Hematopoietic multipotent progenitor cell treated with erythropoietin and hydrocortisone succinate and interleukin-3 and kit ligand, for 17 days (in vitro differentiated cells): Measurements from ENCODE around the gene GNAL.
A peak's percentile ranks its signal among the peaks of the same experiment; 100 is the strongest.
"Not testable (repeated sequence)": the region's sequence is repeated elsewhere in the genome, so short reads cannot be mapped to it uniquely, and the experiment has no call there.

Source experiments
- DNase-seq: peaks from one replicate; pipeline ENCODE4 v3.0.0-alpha.2; 2015; ENCODE audit warnings: low spot score

Gene GNAL

DNA sequence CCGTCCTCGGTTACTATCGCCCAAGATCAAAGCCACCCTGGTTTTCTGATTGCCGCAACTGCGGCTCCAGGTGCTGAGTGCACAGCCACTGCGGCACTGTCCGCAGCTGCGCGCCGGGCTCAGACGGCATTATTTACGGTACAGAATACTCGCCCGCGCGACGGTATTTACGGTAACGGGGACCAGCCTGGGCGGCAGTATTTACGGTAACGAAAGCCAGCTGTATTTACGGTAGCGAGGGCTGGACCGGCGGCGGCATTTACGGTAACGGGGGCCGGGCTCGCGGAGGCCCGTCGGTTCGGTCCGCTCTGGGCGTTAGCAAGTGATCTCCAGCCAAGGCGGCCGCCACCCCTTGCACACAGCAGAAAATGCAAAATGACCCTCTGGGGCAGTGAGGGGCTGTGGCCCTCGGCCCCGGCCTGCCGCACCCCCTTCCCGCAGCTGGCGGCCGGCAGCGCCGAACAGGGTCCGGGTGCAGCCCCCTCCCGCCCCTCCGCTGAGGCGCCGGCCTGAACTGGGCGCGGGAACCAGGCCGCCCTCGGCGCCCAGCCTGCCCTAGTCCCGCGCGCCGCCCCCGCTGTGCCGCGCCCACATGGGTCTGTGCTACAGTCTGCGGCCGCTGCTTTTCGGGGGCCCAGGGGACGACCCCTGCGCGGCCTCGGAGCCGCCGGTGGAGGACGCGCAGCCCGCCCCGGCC lies at the start of gene GNAL:
Gene GNAL, plus strand, starts transcription at position 293 of the 697 bp plus-strand sequence. Its CDS starts 300 bp downstream, at position 593.
- DNase-seq = no peak

DNA sequence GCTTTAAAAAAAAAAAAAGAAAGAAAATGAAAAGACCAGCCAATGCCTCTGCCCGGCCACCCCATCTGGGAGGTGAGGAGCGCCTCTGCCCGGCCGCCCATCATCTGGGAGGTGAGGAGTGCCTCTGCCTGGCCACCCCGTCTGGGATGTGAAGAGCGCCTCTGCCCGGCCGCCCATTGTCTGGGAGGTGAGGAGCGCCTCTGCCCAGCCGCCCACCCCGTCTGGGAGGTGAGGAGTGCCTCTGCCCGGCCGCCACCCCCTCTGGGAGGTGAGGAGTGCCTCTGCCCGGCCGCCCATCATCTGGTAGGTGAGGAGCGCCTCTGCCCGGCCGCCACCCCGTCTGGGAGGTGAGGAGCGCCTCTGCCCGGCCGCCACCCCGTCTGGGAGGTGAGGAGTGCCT lies 41.8 kb upstream of the GNAL start:
- not testable (repeated sequence) for DNase-seq

DNA sequence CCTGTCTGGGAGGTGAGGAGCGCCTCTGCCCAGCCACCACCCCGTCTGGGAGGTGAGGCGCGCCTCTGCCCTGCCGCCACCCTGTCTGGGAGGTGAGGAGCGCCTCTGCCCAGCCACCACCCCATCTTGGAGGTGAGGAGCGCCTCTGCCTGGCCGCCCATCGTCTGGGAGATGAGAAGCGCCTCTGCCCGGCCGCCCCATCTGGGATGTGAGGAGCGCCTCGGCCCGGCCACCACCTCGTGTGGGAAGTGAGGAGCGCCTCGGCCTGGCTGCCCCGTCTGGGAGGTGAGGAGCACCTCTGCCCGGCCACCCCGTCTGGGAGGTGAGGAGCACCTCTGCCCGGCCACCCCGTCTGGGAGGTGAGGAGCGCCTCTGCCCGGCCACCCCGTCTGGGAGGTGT lies 41.3 kb upstream of the GNAL start:
- not testable (repeated sequence) for DNase-seq

DNA sequence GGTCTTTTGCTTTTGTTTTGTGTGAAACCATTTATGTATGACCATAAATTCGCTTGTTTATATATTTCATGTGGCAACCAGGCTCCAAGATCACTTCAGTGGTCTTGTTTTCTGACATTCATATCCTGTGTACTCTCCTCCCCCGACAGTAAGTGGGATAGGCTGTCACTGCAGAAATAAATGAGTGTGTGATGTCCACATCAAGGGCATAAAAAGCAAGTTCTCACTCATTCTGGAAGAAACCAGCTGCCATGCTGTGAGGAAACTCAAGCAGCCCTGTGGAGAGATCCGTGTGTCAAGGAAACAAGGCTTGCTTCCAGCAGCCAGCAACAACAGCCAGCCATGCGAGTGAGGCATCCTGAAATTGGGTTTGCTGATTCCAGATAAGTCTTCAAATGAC lies 39.2 kb upstream of the GNAL start:
- DNase-seq = no peak

DNA sequence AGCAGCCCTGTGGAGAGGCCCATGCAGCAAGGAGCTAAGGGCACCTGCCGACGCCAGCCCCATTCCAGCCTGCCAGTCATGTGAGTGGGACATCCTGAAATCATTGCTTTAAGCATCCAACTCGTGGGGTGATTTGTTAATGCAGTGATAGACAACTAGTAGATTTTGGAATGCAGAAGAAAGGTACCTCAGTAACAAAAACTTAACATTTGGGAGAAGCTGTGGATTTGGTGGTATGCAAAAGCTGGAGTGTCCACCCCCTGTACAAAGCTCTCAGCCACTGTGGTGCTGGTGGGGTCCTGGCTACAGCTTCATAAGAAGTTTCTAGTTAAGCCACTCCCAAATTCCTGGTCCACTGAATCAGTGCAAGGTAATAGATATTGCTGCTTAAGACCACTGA lies 37.2 kb upstream of the GNAL start:
- no peak for DNase-seq

DNA sequence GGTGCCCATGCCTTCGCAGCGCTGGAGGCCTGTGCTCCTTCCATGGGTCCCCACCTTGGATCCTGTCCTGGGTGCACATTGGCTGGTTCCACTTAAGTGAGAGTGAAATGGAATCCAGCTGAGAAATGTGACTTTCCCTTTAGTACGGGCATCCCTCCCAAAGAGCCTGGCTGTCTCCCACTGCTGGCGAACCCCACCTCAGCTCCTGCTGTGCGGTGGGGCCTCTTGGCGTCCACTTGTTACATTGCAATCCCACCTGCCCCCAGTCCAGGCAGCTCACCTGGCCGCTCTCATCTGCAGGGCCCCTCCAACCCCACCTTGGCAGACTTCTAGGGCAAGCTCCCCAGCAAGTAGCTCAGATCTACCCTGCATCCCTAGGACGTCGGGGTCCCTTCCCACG lies 35.5 kb upstream of the GNAL start:
- no peak for DNase-seq

DNA sequence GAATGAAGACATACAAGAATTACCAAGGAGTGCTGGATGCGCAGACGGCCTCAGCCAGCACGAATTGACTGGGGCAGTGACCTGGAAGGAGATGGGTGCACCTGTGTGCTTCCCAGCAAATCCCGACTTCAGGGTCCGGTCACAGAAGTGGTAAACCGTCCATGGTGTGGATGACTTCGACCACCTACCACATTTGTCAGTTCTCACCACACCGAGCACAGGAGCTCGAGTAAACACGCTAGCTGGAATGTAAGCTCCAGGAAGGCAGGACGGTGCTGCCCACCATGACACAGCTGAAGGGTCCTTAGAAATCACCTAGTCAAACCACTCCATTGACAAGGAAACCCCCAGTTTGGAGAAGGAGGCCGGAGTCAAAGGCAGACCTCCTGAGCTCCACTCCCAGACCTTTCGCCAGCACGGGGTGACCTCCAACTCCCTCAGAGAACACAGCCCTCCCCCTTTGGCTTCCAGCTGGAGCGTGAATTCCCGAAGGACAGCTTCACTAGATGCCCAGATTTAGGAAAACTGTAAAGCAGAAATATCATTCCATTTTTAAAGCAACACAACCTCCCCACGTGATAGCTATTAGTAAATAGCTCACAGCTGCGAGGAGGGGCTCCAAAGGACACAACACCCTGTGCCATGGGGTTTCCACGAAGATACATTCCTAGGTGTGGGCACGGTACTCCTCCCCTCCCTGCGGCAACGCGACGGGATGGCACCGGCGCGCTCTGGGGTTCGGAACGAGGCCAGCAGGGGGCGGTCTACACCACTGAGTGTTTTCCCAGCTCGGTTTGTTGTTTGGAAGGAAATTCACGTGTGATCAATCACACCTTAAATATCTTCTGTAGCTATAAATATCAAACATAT lies 34.1 kb upstream of the GNAL start:
- peak; percentile 15 for DNase-seq

DNA sequence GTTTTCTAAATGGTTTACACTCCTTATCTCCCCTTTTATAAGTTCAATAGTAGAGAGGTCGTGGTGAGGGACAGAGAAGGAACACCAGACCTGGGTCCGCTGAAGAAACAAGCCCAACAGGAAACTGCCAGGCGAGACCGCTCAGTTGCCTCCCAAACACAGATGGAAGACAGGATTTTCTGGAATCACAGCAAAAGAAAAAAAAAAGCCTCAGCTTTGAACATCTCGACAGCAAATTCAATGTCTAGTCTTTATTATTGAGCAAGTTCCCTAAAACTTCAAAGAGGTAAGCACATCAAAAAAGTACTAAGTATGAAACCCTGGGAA lies 33.5 kb upstream of the GNAL start:
- no peak for DNase-seq

DNA sequence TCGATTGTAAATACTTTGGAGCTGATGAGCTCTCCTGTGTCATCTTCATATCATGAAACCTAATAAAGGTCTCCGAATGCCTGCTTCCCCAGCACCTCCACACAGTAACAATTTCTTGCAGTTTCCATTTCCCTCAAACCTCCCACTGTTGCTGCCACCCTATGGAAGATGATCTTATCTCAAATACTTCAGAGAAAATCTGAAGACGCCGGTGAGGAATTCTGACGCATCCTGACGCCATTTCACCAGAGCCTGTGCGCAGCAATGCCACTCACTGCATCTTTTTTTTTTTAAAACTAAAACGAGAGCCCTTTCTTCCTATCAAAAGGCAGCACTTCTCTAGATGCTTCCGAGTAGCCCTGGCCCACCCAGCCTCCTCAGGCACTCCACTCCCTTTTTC lies 31.9 kb upstream of the GNAL start:
- DNase-seq = no peak

DNA sequence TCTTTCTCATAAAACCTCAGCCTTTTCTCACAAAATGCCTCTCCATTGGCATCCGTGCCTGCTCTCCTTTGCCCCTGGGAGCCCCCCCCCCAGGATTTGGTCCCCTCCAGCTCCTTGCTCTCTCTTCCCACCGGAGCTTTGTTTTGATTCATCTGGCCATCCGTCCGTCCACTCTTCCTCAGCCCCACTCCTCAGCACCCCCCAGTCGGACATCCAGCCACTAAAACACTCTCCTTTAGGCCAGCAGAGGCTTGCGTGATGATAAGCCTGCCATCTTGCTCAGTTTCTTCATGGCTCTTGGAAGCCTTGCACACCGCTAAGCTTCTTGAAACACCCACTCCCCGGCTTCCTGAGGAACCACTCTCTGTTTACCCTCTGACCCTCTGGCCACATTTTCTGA lies 31.5 kb upstream of the GNAL start:
- no peak for DNase-seq

DNA sequence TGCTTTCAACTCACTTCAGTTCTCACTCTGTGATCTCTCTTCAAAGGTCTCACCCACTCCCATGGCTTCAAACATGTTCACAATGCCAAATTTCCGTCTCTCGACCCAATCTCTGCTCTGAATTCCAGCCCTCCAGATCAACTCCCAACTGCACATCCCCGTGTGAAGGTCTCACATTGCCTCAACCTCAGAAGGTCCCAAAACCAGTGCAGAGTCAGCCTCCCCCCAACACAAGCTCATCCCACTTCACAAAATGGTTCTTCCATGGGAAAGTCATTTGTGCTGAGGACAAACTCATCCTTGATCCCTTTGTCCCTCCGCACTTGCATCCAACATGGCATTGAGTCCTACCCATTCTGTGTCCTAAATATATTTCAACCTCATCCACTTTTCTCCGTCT lies 31.0 kb upstream of the GNAL start:
- no peak for DNase-seq

DNA sequence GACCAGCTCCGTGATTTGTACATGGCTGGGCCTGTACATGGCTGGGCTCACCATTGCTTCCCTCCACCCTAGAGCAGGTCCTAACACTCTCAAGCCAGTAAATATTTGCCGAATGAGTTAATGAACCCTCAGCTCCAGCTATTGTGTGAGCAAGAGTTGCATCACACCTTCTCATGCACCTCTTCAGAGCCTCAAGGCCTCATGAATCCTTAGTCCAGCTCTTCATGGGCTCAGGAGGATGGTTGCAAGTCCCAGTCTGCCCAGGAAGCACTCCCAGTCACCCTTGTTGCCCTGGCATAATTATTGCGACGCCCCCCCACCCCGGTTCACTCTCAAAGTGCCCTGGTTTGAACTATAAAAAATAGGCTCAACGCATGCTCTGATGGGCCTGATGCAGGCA lies 30.1 kb upstream of the GNAL start:
- no peak for DNase-seq

DNA sequence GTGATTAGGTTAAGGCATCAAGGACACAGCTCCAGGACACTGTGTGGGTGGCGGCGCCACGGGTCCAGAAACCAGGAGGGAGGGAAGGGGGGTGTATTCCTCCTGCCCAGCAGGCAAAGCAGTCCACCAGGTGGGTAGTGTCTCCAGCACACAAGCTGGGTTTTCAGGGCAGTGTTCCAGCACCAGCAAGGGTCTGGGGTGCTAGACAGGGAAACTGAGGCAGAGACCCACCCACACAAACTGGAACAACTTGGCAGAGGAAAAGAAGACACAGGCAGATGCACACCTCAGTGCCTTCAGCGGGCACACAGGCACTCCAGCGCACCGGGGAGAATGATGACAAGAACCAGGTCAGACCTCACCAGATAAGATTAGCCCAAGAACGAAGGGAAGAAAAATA lies 28.4 kb upstream of the GNAL start:
- DNase-seq = no peak

DNA sequence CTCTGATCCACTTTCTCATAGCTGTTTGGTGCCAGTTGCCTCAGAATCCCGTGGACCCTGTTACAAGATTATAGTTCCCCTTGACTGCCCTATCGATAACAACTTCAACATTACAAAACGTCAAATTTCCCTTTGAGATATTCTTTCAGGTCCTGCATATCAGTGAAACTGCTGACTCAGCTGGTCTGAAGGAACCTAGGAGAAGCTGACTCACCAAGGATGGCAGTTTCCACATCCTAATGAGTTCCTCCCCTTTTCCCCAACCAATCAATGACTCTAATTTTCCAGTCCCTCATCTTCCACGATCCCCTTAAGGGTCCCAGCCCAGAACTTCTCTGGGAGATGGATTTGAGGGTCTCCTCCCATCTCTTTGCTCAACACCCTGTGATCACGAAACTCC lies 27.6 kb upstream of the GNAL start:
- DNase-seq = no peak

DNA sequence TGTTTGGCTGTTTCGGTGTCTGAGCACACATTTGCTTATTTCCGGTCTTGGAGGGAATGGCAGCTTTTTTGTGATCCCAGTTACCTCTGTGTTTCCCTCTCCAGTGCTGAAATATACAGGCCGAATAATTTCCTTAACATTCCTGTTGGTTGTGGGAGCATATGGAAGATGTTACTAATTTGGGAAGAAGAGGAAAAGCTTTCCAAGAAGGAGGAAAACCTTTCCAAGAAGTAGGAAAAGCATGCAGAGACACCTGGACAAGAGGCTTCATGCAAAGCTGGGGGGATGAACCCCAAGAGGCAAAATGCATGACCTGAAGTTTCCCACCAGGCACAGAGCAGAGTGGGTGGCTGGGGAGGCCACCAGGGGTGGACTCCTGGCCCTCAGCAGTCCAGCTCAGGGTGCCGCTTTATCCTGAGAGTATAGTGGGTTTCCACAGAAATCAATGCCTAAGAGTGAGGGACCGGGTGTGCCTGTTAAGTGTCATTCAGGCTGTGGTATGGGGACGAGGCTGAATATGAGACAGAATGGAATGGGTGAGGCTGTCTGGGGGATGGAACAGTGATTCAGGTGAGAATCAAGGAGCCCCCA lies 25.5 kb upstream of the GNAL start:
- no peak for DNase-seq

DNA sequence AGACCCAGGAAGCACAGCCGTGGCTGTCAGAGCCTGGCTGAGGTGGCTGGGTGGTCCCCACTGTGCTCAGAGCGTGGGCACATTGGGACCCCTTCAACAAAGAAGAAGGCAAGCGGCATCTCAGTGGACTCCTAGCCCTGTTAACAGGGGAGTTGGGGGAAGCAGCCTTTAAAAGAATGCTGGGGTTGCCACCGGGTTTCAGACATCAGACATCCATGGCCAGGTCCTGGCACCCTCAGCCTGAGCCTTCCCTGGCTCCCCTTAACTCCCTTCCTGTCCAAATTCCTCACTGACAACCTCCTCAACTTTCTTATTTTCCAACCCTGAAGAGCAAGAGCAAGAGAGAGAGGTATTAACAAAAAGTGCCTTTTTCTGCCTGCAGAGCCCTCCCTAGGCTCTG lies 24.8 kb upstream of the GNAL start:
- DNase-seq = no peak

DNA sequence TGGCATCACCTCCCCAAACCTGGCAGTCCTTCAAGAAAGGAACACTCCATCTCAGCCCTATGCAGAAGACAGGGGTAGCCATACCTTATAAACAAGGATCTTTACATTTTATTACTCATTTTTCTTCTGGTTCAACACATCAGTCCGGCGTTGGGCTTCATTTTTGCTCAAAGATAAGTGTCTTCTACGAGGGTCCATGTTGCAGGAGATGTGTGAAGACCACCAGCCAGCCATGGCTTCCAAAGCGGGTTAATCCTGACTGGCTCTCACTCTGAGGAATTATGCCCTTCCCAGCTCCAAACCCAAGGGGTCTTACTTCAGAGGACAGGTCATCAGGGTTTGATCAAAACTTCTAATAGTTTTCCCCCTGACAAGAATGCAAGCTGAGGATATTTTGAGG lies 23.9 kb upstream of the GNAL start:
- no peak for DNase-seq

DNA sequence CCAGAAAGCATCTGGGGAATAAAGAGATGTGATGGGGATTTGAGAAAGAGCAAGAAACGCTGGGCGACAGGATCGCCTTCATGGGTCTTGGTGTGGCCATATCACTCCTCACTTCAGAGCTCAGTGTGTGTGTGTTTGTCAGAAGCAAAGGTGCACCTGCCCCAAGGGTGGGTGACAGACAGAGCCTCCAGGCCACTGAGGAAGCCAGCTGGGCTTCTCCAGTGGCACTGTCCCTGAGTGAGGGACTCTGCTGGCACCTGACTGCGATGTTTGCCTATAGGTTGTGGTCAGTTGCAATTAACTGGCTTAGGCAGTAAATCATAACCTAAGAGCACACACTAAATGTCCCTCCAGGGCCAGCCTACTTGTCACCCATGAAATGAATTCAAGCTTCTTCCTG lies 23.5 kb upstream of the GNAL start:
- no peak for DNase-seq

DNA sequence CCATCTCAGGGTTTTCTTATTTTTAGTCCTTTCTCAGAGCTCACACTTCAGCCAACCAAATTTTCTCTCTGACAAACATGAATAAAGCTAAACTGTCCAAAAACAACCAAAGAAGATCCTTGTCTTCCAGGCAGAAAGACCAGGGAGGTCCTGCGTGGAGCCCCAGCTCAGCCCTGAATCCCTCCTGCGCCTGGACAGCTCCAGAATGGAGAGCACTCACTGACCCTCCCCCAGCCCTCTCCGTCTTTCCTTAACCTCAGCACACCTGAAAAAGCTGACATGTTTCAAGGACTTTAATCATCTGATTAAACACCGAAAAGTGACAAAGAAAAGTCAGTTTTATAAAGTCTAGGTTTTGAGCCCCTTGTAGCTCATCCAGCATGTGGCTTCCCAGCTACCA lies 22.9 kb upstream of the GNAL start:
- no peak for DNase-seq

DNA sequence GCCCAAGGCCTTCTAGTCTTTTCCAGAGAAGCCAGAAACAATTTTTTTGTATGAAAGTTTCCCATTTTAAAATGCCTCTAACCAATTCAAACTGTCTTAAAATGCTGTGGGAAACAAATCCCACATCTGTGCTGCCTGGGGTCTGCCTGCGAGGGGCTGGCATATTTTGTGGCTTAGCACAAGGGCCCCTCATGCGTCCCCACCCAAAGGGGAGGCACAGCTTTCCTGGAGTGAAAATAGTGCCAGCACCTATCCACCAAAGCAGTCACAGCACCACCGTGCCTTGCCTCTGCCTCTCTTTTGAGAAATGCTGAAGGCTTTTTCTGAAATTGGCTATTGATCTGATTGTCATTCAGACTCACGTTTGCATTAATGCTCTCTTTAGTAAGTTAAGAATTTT lies 22.2 kb upstream of the GNAL start:
- DNase-seq = no peak

DNA sequence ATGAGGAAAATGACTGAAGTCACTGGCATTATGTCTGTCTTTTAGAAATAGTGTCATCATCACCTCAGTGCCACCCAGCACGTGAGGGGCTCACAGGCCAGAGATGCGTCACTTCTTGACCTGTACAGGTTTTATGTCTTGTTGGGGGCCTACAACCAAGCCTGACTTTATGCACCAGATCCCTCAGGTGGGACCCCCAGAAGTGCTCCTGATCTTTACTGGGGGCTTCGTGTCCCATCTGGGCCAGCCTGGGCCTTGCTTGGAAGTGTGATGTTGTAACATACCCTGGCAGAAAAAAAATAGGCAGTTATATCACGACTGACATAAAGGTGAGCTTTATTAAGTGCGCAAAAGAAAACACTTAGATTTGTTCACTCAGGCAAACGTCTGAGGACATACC lies 21.5 kb upstream of the GNAL start:
- DNase-seq = no peak

DNA sequence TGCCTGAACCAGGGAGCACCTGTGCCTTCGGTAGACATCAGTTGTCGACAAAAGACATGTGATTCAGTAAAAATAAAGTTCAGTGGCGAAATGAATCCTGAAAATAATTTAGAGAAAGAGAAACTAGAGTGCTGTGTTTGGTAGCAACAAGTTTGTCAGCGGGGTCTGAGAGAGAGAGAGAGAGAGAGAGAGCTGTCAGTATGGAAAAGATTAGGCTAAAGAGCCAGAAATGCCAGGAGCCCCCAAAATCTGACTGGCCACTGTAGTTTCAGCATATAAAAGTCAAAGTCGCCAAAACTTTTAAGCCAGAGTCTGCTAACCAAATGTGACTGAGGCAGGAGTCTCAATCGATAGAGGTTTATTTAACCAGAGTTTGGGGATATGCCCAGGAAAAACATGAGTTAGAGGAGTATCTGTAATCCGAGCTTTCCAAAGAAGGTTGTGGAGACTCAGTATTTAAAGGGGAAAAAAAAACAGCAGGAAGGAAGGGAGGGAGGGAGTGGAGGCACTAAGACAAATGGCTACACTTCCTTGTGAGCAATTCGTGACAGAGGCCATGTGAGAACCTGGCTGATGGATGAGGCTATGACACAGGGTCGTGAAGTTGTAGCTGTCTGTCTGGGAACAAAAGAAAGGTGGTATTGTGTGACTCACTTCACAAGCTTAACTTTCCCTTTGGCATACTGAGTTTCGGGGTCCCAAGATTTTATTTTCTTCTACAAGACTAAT lies 20.5 kb upstream of the GNAL start:
- DNase-seq = no peak
